HCT116 (cell line): ENCODE results near the gene USP3. TPM values are rescaled to one million over a fixed set of nuclear protein-coding genes. Genes with fewer than 3 reads are reported as not detected.

Experiments
- ATAC-seq: fragments of 200-7000 bp; cut with Tn5 transposase; 2 replicates; pipeline ENCODE4 v1.9.1; 2020; ENCODE audit warnings: mild to moderate bottlenecking, moderate library complexity
- BruUV-seq: library from RNA; stranded (reverse); fragments of 400-500 nt; replicated peaks from 2 replicates; lab custom pipeline; 2021; lab: Mats Ljungman, UMichigan
- CTCF ChIA-PET: fragments of 300-600 bp; sonication (Branson Sonifier 250); formaldehyde crosslinking; loops from one replicate; lab custom pipeline; 2021; ENCODE audit warnings: antibody characterized with exemption; lab: Charles Lee
- POLR2A ChIA-PET: fragments of 300-600, 350-600 bp; sonication (Branson Sonifier 250); formaldehyde crosslinking; loops from one replicate; lab custom pipeline; 2021; ENCODE audit warnings: antibody characterized with exemption; lab: Charles Lee
- RAD21 ChIA-PET, 2 experiments: fragments of 300-600 bp; sonication (Branson Sonifier 250); formaldehyde crosslinking; loops; one replicate each; lab custom pipeline; 2023; ENCODE audit warnings: low total read pairs in 2 of 2; ENCODE audit not compliant: uncharacterized antibody in 2 of 2, unreplicated experiment in 2 of 2, low non-redundant PET in 1 of 2; lab: Charles Lee
- DNase-seq: peaks from one replicate; pipeline ENCODE4 v3.0.0-alpha.2; 2010; ENCODE audit warnings: low read depth, low spot score
- H2AFZ ChIP-seq: fragments of 200-600 bp; shearing (Covaris generic), sonication (generic); 2 replicates; pipeline ENCODE4 v1.6.1; 2017; ENCODE audit warnings: low read depth, mixed run types, mixed read lengths, antibody characterized with exemption, low read length; ENCODE audit not compliant: poor library complexity, severe bottlenecking
- H3K27ac ChIP-seq: 2 replicates; pipeline ENCODE4 v1.5.1; 2012; ENCODE audit warnings: low read depth, low read length
- H3K27me3 ChIP-seq: fragments of 200-600 bp; sonication (generic); 2 replicates; pipeline ENCODE4 v1.6.1; 2016; ENCODE audit warnings: mixed run types, low read length, mixed read lengths; ENCODE audit not compliant: insufficient read depth
- H3K36me3 ChIP-seq, 2 experiments: fragments of 200-500 bp in 1 of 2; fragments of 200-600 bp in 1 of 2; sonication (Bioruptor generic) in 1 of 2; sonication (generic) in 1 of 2; 2 replicates each; pipeline versions ENCODE4 v1.5.1 to v1.6.1; 2014 to 2016; ENCODE audit warnings: low read length in 2 of 2, inconsistent platforms in 1 of 2, mixed read lengths in 1 of 2, mixed run types in 1 of 2; ENCODE audit not compliant: insufficient read depth in 2 of 2, control insufficient read depth in 1 of 2
- H3K4me1 ChIP-seq, 2 experiments: fragments of 200-600 bp in 1 of 2; sonication (generic) in 1 of 2; 2 replicates each; pipeline versions ENCODE4 v1.5.1 to v1.6.1; 2012 to 2017; ENCODE audit warnings: low read length in 2 of 2, inconsistent platforms in 1 of 2, mild to moderate bottlenecking in 1 of 2, mixed read lengths in 1 of 2, mixed run types in 1 of 2, moderate library complexity in 1 of 2; ENCODE audit not compliant: insufficient read depth in 2 of 2, control insufficient read depth in 1 of 2
- H3K4me2 ChIP-seq: fragments of 200-600 bp; sonication (generic); 2 replicates; pipeline ENCODE4 v1.6.1; 2017; ENCODE audit warnings: mixed run types, low read length, mixed read lengths
- H3K4me3 ChIP-seq, 2 experiments: fragments of 200-600 bp in 1 of 2; sonication (generic) in 1 of 2; replicated peaks in 1 of 2; 2 replicates each; pipeline ENCODE4 v1.5.1; 2011 to 2016; ENCODE audit warnings: low read length in 2 of 2, control low read depth in 1 of 2, low read depth in 1 of 2, mild to moderate bottlenecking in 1 of 2, mixed read lengths in 1 of 2, mixed run types in 1 of 2
- H3K79me2 ChIP-seq: fragments of 200-600 bp; sonication (generic); 2 replicates; pipeline ENCODE4 v1.6.1; 2017; ENCODE audit warnings: mild to moderate bottlenecking, mixed run types, low read length, moderate library complexity, mixed read lengths; ENCODE audit not compliant: insufficient read depth
- H3K9ac ChIP-seq: fragments of 200-600 bp; sonication (generic); 2 replicates; pipeline ENCODE4 v1.6.1; 2016; ENCODE audit warnings: low read length, mixed read lengths
- H3K9me2 ChIP-seq: fragments of 200-600 bp; sonication (generic), shearing (Covaris generic); 2 replicates; pipeline ENCODE4 v1.6.1; 2017; ENCODE audit warnings: mixed run types, mild to moderate bottlenecking, moderate library complexity; ENCODE audit not compliant: insufficient read depth
- H3K9me3 ChIP-seq, 2 experiments: fragments of 200-500 bp in 1 of 2; fragments of 200-600 bp in 1 of 2; sonication (Bioruptor generic) in 1 of 2; sonication (generic) in 1 of 2; 2 replicates each; pipeline ENCODE4 v1.6.1; 2014 to 2017; ENCODE audit warnings: low read length in 2 of 2, mixed read lengths in 2 of 2, inconsistent platforms in 1 of 2, low read depth in 1 of 2, mild to moderate bottlenecking in 1 of 2, mixed run types in 1 of 2, moderate library complexity in 1 of 2; ENCODE audit not compliant: control insufficient read depth in 1 of 2, insufficient read depth in 1 of 2
- H4K20me1 ChIP-seq: fragments of 200-600 bp; sonication (generic), shearing (Covaris generic); 2 replicates; pipeline ENCODE4 v1.6.1; 2017; ENCODE audit warnings: mixed run types, mild to moderate bottlenecking, moderate library complexity; ENCODE audit not compliant: insufficient read depth
- ATF3 ChIP-seq: IDR thresholded peaks from 2 replicates; pipeline ENCODE4 v1.6.1; 2012
- CTCF ChIP-seq, 3 experiments: fragments of 200-600 bp in 1 of 3; sonication (generic) in 1 of 3; IDR thresholded peaks in 2 of 3; conservative IDR thresholded peaks in 1 of 3; 2 replicates each; pipeline ENCODE4 v1.5.1; 2012 to 2017; ENCODE audit warnings: low read depth in 2 of 3, low read length in 2 of 3, antibody characterized with exemption in 1 of 3, borderline replicate concordance in 1 of 3, control low read depth in 1 of 3, mild to moderate bottlenecking in 1 of 3, mixed read lengths in 1 of 3, mixed run types in 1 of 3, moderate library complexity in 1 of 3; ENCODE audit not compliant: insufficient read depth in 1 of 3
- EZH2phosphoT487 ChIP-seq: fragments of 200-600 bp; IDR thresholded peaks from 2 replicates; pipeline ENCODE4 v1.6.1; 2018; ENCODE audit warnings: antibody characterized with exemption, borderline replicate concordance
- intact Hi-C: fragments of 100-400 bp; cut with micrococcal nuclease; formaldehyde crosslinking; loops from 2 replicates; pipeline ENCODE4 v1.10.0; 2022
- total RNA-seq: library from RNA; stranded (reverse); gene quantifications from one replicate; pipeline ENCODE4 v1.2.1, GENCODE V29; 2021; ENCODE audit not compliant: unreplicated experiment

Gene USP3
- total RNA-seq, 1 experiment from 2014 or later = 61.6 TPM

- RAD21 ChIA-PET = no interaction called here
- Histone ChIP-seq H3K27me3 (no peaks in the 10 kb centered on the region), H4K20me1 (no peaks in the 10 kb centered on the region), H3K9me2 (no peaks in the 10 kb centered on the region), H3K9ac (no peak overlapping the region), H2AFZ (no peak overlapping the region), H3K4me1 (peaks cover 0 to 11% of the 10 kb centered on the region in 2 experiments; a peak in 2 of 4 replicates), H3K79me2 (no peaks in the 10 kb centered on the region), H3K4me3 (no peak overlapping the region), H3K27ac (no peak overlapping the region), H3K9me3 (no peaks in the 10 kb centered on the region), H3K36me3 (no peaks in the 10 kb centered on the region), H3K4me2 (no peak overlapping the region)
- BruUV-seq = no TSS peak
- intact Hi-C loops = no loop called here
- no peak for TF ChIP-seq CTCF (IDR thresholded peaks at IDR 0.05 in 2 of 3, conservative IDR thresholded peaks at IDR 0.05 in 1 of 3; ENCODE audit: borderline replicate concordance in 1 of 3, insufficient read depth in 1 of 3, low read depth in 2 of 3, low read length in 2 of 3)
- CTCF ChIA-PET = interaction anchor here (0.6 to 1.4 kb wide), 3 partner anchors 10 to 21 kb away, joined by 3 to 4 read pairs (median 3); partner anchors contain the start of gene USP3
- ATAC-seq (no peak), DNase-seq (no peak)
- POLR2A ChIA-PET = interaction anchor here (1.0 to 1.1 kb wide), 2 partner anchors 19 to 20 kb away, joined by 3 to 4 read pairs; no protein-coding TSS in a partner anchor
Observed at GRCh38 chr15:63482874-63483323, 21.5 kb upstream of the USP3 start.

GRCh38 chr15:63483521-63484371 is 20.6 kb upstream of the USP3 start:
- ATAC-seq (no peak), DNase-seq (no peak)
- Histone ChIP-seq H2AFZ (no peak overlapping the region), H3K79me2 (no peaks in the 10 kb centered on the region), H3K9me2 (no peaks in the 10 kb centered on the region), H3K4me3 (no peak overlapping the region), H4K20me1 (no peaks in the 10 kb centered on the region), H3K4me1 (peaks cover 0 to 11% of the 10 kb centered on the region in 2 experiments; a peak in 2 of 4 replicates), H3K36me3 (no peaks in the 10 kb centered on the region), H3K4me2 (no peak overlapping the region), H3K27me3 (no peaks in the 10 kb centered on the region), H3K27ac (no peak overlapping the region), H3K9ac (no peak overlapping the region), H3K9me3 (no peaks in the 10 kb centered on the region)
- TF ChIP-seq EZH2phosphoT487 = no peak
- no peak for TF ChIP-seq ATF3
- ChIA-PET CTCF (interaction anchor here (1.4 kb wide), 1 partner anchor 20 kb away, joined by 3 read pairs; the partner anchor contains the start of gene USP3), POLR2A (interaction anchor here (1.0 to 1.1 kb wide), 2 partner anchors 18 to 19 kb away, joined by 3 to 4 read pairs; no protein-coding TSS in a partner anchor), RAD21 (no interaction called here)
- no TSS peak for BruUV-seq
- intact Hi-C loops = no loop called here
